Kidney capillary endothelial cell (primary cell): ENCODE data around the gene AKNA.

Source experiments
- DNase-seq: peaks from one replicate; pipeline ENCODE4 v3.0.0-alpha.2; 2018; ENCODE audit warnings: low spot score

The AKNA gene

GRCh38 chr9:114300846-114301797, 86.7 kb downstream of the AKNA start:
- DNase-seq, result no peak

DNA sequence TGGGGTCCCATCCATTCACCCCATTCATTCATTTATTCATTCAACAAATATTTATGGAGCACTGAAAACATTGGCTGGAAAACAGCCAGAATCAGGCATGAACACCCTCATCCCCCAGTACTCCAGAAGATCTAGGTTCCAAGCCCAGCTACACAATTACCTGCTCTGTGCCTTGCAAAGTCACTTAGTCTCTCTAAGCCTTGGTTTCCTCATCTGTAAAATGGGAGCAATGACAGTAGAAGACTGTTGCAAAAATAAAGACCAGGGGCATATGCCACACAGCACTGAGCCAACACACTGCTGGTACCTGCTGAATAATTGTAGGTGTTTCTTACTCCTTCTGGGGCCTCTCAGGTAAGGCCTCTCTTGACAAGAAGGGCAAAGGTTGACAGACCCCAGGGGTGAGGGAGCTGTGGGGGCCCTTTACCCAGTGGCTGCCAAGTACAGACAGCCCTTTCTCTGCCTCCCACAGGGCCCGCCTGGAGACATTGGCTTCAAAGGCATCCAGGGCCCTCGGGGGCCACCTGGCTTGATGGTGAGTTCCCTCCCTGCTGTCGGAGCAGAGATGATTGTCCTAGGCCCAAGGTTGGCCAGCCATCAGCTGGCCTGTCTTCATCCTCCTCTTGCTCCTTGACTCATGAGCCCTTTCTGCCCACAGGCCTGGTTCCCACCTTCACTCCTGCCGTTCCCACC, 87.5 kb downstream of the AKNA start:
- DNase-seq, result no peak

- no peak for DNase-seq
Observed at GRCh38 chr9:114299286-114300152, 88.3 kb downstream of the AKNA start.

DNA sequence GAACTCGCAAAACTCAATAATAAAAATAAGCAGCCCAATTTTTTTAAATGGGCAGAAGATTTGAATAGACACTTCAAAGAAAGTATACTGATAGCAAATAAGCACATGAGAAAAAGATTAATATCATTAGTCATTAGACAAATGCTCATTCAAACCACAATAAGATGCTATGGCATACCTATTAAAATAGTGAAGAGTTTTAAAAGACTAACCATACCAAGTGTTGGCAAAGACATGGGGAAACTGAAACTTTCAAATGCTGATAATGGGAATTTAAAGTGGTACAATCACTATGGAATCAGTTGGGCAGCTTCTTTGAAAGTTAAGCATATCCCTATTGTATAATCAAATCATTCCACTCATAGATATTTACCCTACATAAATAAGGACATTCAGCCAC, 91.4 kb downstream of the AKNA start:
- DNase-seq, result no peak

- no peak for DNase-seq
Observed at GRCh38 chr9:114294664-114295063, 93.1 kb downstream of the AKNA start.

GRCh38 chr9:114291886-114292590, 95.7 kb downstream of the AKNA start:
- DNase-seq, result no peak

DNA sequence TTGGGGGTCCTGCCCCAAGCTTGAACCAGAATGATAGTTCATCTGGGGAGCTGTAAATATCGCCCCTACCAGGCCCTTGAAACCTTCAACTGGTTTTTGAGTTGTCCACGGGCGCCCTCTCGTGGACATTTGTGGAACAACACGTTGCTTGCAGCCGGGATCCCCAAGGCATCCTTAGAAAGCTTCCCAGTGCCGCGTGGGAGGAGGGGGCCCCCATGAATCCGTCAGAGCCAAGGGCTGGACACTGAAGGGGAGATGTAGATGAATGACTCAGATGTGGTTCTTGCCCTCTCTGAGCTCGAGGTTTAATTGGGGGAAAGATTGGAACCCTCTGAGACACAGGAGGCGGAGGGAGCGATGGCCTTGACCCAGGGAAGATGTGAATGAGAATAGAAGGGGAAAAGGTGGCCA, 96.7 kb downstream of the AKNA start:
- peak; percentile 61 for DNase-seq

GRCh38 chr9:114290561-114290986, 97.2 kb downstream of the AKNA start:
- DNase-seq, result no peak

DNA sequence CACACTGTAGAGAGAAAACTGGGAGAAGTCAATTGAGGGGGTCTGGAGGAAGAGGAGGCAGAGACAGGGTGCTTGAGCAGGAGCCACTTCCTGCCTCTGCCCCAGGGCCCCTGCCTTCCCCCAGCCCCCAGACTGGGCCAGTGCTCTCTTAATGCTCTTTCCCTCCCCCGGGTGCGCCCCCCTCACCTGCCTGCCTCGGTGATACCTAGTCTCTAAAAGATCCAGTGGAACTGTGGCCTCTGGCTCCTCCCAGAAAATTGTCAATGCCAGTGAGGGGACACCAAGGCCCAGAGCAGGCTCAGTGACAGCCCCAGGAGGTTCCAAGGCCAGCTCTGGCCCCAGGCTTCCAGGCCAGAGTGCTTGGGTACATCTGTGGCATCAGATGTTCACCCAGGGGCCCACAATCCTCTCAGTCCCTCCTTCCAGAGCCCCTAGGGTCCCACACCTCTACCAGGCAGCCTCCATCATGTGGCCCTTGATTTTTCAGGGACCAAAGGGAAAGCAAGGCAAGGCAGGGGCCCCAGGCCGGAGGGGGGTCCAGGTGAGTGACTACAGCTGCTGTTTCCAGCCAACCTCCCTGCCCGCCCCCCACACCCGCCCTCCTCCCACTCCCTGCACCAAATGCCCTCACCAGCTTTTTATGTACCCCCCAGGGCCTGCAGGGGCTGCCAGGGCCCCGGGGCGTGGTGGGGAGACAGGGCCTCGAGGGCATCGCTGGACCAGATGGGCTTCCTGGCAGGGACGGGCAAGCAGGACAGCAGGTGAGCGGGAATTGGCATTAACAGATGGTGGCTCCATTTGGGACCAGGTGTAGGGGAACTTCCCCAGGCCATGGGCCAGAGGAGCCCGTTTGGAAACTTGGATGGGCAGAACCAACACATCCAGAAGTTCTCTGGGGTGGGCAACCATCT, 98.0 kb downstream of the AKNA start:
- DNase-seq, result no peak

- DNase-seq, result no peak
Observed at GRCh38 chr9:114289106-114289505, 98.7 kb downstream of the AKNA start.

GRCh38 chr9:114288193-114289091, 99.3 kb downstream of the AKNA start:
- DNase-seq, result peak; percentile 25

- no peak for DNase-seq
Observed at GRCh38 chr9:114287763-114288192, 100.0 kb downstream of the AKNA start.

DNA sequence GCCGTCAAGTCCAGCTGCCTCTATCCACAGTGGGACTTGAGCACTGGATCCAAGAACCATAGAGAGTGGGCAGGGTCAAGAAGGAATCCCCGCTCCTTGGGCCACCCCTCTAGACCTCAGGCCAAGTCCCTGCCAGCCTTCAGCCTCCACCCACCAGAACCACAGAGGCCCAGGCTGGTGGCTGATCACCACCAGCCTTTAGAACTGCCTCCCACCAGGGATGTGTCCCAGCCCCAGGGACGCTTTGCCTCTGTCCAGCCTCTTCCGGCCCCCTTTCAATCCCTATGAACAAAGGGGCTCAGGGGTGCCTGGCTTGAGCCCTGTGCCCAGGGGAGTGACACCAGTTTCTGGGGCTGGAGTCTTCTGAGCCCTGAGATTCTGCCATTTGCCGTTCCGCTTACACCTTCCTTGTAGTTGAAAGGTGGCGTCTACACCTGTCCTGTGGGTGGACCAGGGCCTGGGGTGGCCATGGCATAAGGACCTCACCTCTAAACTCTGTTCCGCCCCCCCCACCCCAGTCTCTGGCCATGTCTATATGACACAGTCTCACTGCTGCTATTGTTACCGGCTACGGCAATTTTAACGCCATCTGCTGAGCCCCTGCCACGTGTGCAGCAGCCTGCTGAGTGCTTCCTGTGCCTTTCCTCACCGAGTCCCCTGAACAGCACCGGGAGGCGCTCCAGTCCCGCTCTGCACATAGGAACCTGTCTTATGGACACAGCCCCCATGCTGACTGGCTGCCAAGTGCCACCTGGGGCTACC, 100.6 kb downstream of the AKNA start:
- DNase-seq, result no peak

GRCh38 chr9:114286146-114286679, 101.6 kb downstream of the AKNA start:
- no peak for DNase-seq

GRCh38 chr9:114285166-114285867, 102.5 kb downstream of the AKNA start:
- DNase-seq, result peak; percentile 63

GRCh38 chr9:114284316-114285060, 103.3 kb downstream of the AKNA start:
- DNase-seq, result no peak
